Ascending aorta (tissue), 2 donors: ENCODE data around the gene NAV2. TPM values are rescaled to one million over a fixed set of nuclear protein-coding genes. Genes with fewer than 3 reads are reported as not detected.
A peak's percentile ranks its signal among the peaks of the same experiment; 100 is the strongest.

Experiments used
- DNase-seq, 2 donors: peaks; one replicate each; pipeline ENCODE4 v3.0.0-alpha.2; 2019; ENCODE audit warnings: low spot score in 2 of 2
- H3K27ac ChIP-seq, 2 donors: fragments of 200-600 bp; sonication (generic); one replicate each; pipeline ENCODE4 v1.5.1; 2016 to 2017; ENCODE audit warnings: mild to moderate bottlenecking in 1 of 2
- H3K27me3 ChIP-seq: fragments of 200-600 bp; sonication (generic); one replicate; pipeline ENCODE4 v1.5.1; 2017
- H3K36me3 ChIP-seq, 2 donors: fragments of 200-600 bp; sonication (generic); one replicate each; pipeline ENCODE4 v1.5.1; 2016
- H3K4me1 ChIP-seq, 2 donors: fragments of 200-600 bp; sonication (generic); one replicate each; pipeline ENCODE4 v1.5.1; 2016 to 2017; ENCODE audit warnings: mild to moderate bottlenecking in 1 of 2
- H3K4me3 ChIP-seq, 2 donors: fragments of 200-600 bp; sonication (generic); one replicate each; pipeline ENCODE4 v1.5.1; 2016 to 2017; ENCODE audit warnings: mild to moderate bottlenecking in 1 of 2
- H3K9me3 ChIP-seq, 2 donors: fragments of 200-600 bp; sonication (generic); one replicate each; pipeline ENCODE4 v1.5.1; 2016
- intact Hi-C: fragments of 100-400 bp; cut with DNase I; formaldehyde crosslinking; loops from one replicate; pipeline ENCODE4 v1.15.1; 2023
- total RNA-seq: library from RNA; depleted of rRNA; stranded (reverse); fragments of >200 nt; gene quantifications from one replicate; pipeline ENCODE4 v1.1.0, GENCODE V29; 2016
- TF ChIP-seq, protein P1 (sequence below), 3 experiments: fragments of 200-600 bp in 2 of 3; fragments of 450-650 bp in 1 of 3; sonication (generic) in 2 of 3; IDR thresholded peaks; one replicate each; pipeline ENCODE4 v1.5.1; 2016 to 2019; ENCODE audit warnings: antibody characterized with exemption in 3 of 3, mild to moderate bottlenecking in 1 of 3, moderate library complexity in 1 of 3

NAV2 gene
- total RNA-seq, 1 donor from 2014 or later, result 62.6 TPM

DNA sequence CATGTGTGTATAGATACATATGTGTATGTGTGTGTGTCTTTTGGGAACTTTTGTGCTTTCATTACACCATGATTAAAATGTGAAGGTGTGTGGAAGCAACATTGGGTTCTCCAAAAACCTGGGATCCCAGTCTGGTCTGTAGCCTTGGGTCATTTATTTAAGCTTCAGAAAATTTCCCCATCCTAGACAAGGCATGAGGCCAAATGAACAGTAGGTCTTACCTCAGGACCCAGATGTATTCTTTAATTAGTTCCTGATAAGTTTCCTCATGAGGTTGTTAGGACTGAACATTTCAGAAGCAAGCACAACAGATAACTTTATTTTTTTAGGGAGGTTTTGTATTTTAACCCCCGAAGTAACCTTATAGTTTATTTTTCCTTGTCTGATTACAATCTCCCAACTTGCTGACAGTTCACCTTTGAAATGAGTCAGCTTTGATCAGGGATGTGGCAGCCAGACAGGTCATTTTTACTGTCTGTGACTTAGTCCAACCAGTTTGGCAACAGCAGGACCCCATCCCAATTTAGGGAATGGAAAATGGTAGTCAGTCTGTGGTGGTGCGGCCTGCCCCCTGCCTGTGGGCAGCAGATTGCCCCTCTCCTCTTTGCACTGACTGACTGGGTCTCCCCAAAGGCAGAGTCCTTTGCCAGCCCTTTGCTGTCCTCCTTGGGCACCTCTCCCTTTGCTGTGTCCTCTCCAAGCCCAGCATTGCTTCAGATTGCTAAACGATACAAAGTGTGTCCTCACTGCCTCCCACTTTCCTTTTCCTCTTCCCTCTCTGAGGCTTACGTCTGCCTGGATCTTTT is 88.3 kb downstream of the NAV2 start:
- TF ChIP-seq, protein P1, sequence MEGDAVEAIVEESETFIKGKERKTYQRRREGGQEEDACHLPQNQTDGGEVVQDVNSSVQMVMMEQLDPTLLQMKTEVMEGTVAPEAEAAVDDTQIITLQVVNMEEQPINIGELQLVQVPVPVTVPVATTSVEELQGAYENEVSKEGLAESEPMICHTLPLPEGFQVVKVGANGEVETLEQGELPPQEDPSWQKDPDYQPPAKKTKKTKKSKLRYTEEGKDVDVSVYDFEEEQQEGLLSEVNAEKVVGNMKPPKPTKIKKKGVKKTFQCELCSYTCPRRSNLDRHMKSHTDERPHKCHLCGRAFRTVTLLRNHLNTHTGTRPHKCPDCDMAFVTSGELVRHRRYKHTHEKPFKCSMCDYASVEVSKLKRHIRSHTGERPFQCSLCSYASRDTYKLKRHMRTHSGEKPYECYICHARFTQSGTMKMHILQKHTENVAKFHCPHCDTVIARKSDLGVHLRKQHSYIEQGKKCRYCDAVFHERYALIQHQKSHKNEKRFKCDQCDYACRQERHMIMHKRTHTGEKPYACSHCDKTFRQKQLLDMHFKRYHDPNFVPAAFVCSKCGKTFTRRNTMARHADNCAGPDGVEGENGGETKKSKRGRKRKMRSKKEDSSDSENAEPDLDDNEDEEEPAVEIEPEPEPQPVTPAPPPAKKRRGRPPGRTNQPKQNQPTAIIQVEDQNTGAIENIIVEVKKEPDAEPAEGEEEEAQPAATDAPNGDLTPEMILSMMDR (IDR thresholded peaks at IDR 0.05), result no peak
- H3K36me3 ChIP-seq, result peaks cover 0 to 5% of the 10 kb centered on the region in 2 donors
- H3K27ac ChIP-seq, result peak overlapping the region in 1 of 2 donors; percentile 51
- H3K9me3 ChIP-seq, result no peaks in the 10 kb centered on the region
- H3K27me3 ChIP-seq, result no peaks in the 10 kb centered on the region
- no peak for DNase-seq
- intact Hi-C loops, result no loop called here
- no peak overlapping the region for H3K4me3 ChIP-seq
- H3K4me1 ChIP-seq, result peaks cover 8 to 63% of the 10 kb centered on the region in 2 donors

- TF ChIP-seq, protein P1 (IDR thresholded peaks at IDR 0.05), result no peak
- H3K27me3 ChIP-seq, result no peaks in the 10 kb centered on the region
- no peak overlapping the region for H3K27ac ChIP-seq
- intact Hi-C loops, result no loop called here
- no peaks in the 10 kb centered on the region for H3K9me3 ChIP-seq
- DNase-seq, result no peak
- peaks cover 8 to 58% of the 10 kb centered on the region in 2 donors for H3K4me1 ChIP-seq
- no peak overlapping the region for H3K4me3 ChIP-seq
- H3K36me3 ChIP-seq, result peaks cover 0 to 5% of the 10 kb centered on the region in 2 donors
Measured at GRCh38 chr11:19802773-19803293, 90.2 kb downstream of the NAV2 start.

DNA sequence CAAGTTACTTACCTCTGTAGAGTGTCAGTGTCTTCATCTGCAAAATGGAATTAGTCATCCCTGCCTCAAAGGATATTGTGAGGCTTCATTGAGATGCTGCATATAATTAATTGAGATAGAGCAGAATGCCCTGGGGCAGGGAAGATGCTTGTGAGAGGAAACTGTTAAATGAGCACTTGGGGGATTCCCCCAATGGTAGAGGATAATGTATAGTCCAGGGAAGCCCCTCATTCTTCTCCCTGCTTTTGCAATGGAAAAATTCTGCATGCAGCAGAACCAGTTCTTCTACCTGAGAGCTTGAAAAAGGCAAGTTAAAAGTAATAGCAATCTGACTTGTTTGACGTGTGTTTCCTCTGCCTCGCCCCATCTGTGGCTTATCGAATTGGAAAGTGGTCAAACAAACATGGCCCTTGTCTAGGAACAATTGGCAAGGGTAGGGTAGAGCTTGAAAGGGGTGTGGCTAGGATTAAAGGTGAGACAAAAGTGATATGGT is 90.9 kb downstream of the NAV2 start:
- Histone ChIP-seq H3K4me1 (peaks cover 8 to 57% of the 10 kb centered on the region in 2 donors), H3K27me3 (no peaks in the 10 kb centered on the region), H3K27ac (no peak overlapping the region), H3K4me3 (no peak overlapping the region), H3K9me3 (no peaks in the 10 kb centered on the region), H3K36me3 (peaks cover 0 to 5% of the 10 kb centered on the region in 2 donors)
- intact Hi-C loops, result no loop called here
- DNase-seq, result no peak
- TF ChIP-seq, protein P1 (IDR thresholded peaks at IDR 0.05), result no peak

DNA sequence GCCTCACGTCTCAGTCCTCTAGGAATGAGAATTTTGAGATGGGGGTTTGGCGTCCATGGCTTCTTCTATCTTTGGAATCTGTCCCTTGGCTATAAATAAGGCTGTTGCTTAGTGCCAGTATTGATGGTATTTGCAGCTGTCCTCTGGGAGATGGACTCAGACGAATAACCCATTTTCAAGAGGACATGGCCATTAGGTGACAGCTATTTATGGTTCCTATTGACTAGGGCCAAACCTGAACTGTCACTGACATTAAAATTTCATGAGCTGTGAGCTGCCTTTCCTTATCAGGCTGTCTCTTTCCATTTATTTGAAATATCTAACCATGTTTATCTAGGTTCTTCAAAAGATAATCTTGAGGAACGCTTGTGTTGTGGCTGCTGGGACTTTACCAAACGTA is 92.7 kb downstream of the NAV2 start:
- Histone ChIP-seq H3K27ac (peak overlapping the region in 1 of 2 donors; percentile 40), H3K9me3 (no peaks in the 10 kb centered on the region), H3K4me3 (no peak overlapping the region), H3K36me3 (no peaks in the 10 kb centered on the region), H3K27me3 (no peaks in the 10 kb centered on the region), H3K4me1 (peaks cover 8 to 39% of the 10 kb centered on the region in 2 donors)
- intact Hi-C loops, result loop anchor here (5.0 kb wide), 1 partner anchor 243 kb away; no protein-coding TSS in a partner anchor
- DNase-seq, result no peak
- TF ChIP-seq, protein P1 (IDR thresholded peaks at IDR 0.05), result no peak

- Histone ChIP-seq H3K27ac (peak overlapping the region in 1 of 2 donors; percentile 40), H3K9me3 (no peaks in the 10 kb centered on the region), H3K36me3 (no peaks in the 10 kb centered on the region), H3K4me3 (no peak overlapping the region), H3K4me1 (peaks cover 8 to 35% of the 10 kb centered on the region in 2 donors), H3K27me3 (no peaks in the 10 kb centered on the region)
- no peak for DNase-seq
- TF ChIP-seq, protein P1 (IDR thresholded peaks at IDR 0.05), result no peak
- intact Hi-C loops, result loop anchor here (5.0 kb wide), 1 partner anchor 244 kb away; no protein-coding TSS in a partner anchor
Measured at GRCh38 chr11:19805827-19806226, 93.2 kb downstream of the NAV2 start.
